CD4-positive, alpha-beta T cell treated with Interleukin-2 at 100 ng/mL for 4 hours (primary cell): Measurements from ENCODE around the gene VEZT.
"Not testable (repeated sequence)": the region's sequence is repeated elsewhere in the genome, so short reads cannot be mapped to it uniquely, and the experiment has no call there.

Source experiments
- DNase-seq: peaks from one replicate; pipeline ENCODE4 v3.0.0-alpha.2; 2020; ENCODE audit warnings: low spot score

Gene VEZT

GRCh38 chr12:95224202-95225170, 6.9 kb downstream of the VEZT start:
- no peak for DNase-seq

DNA sequence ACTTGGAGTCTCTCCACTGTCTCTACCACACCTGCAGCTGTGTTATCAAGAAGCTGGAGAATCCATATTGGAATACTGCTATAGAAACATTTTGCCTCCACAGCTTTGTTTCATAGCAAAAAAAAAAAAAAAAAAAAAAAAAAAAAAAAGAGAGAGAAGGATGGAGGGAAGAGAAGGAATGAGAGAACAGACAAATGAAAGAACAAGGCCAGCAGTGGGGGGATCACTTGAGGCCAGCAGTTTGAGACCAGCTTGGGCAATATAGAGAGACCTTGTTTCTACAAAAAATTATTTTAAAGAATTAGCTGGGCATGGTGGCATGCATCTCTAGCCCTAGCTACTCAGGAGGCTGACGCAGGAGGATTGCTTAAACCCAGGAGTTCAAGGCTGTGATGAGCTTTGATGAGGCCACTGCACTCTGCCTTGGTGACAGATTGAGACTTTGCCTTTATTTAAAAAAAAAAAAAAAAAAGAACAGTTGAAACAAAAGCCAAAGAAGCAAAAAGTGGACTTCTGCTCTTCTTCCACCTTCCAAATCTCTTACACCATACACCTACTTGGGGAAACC, 8.1 kb downstream of the VEZT start:
- no peak for DNase-seq

DNA sequence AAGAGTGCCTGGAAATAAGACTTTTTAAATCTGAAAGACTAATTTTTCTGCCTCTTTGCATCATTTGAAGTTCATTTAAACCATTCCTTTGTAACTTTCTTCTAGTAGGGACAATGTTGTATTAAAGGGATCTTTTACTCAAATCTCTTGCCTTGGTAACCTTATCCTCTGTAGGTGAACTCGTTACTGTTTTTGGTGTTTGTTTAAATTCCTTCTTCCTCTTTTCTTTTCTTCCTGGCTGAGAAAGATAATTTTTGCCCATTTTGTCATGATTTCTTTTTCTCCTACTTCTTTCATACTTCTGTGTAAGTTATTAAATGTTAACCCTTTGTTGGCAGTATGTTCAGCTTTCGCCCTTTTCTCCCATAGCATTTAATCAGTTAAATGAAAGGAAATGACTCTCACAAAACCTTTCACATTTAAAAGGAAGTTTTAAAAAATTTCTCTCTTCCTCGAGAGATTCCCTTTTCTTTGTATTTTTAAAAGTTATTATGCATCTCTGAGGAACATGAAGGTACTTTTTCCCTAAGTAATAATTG, 10.3 kb downstream of the VEZT start:
- DNase-seq, result no peak

GRCh38 chr12:95228617-95229016, 11.0 kb downstream of the VEZT start:
- no peak for DNase-seq

DNA sequence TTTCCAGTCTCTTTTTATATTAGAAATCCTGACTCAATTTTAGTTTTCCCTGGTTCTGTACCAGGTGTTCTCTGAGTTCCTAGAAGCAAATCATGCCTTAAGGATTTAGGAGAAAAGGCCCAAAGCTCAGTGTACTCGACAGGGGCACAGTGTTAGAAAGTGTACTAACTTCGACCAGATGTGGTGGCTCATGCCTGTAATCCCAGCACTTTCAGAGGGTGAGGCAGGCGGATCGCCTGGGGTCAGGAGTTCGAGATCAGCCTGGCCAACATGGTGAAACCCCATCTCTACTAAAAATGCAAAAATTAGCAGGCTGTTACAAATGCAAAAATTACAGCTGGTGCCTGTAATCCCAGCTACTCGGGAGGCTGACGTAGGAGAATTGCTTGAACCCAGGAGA, 12.0 kb downstream of the VEZT start:
- DNase-seq, result no peak

DNA sequence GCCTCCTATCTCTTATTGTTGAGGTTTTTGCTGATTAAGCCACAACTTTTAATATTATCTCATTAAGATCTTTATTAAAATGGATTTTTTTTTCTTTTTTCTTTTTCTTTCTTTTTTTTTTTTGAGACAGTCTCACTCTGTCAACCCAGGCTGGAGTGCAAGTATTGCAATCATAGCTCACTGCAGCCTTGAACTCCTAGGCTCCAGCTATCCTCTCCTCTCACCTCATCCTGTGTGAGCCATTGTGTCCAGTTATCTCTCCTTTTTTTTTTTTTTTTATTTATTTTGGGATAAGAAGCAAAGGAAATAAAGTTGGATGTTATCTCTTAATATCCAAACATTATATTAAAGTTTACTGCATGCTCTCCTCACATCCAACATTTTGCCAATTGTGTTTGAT, 12.7 kb downstream of the VEZT start:
- DNase-seq, result no peak

DNA sequence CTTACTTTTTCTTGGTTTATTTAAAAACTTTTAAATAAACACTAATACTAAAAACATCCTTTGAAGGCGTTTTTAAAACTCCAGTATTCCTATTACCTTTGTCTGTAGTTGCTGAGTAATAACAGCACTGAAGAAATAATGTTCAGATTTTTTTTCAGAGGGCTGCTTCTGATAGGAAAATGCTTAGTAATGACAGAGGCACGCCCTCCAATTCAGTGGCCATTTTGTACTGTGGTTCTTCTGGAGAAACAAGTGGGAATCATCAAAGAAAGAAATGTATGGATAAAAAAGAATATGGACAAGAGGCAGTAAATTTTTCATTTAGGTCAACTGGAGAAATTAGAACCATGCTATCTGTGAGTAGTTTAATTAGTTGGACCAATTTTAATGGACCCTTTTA, 13.6 kb downstream of the VEZT start:
- no peak for DNase-seq

- DNase-seq, result not testable (repeated sequence)
Observed at GRCh38 chr12:95234187-95234586, 16.6 kb downstream of the VEZT start.

DNA sequence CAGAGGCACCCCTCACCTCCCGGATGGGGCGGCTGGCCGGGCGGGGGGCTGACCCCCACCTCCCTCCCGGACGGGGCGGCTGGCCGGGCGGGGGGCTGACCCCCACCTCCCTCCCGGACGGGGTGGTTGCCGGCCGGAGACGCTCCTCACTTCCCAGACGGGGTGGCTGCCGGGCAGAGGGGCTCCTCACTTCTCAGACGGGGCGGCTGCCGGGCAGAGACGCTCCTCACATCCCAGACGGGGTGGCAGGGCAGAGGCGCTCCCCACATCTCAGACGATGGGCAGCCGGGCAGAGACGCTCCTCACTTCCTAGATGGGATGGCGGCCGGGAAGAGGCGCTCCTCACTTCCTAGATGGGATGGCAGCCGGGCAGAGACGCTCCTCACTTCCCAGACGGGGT, 18.0 kb downstream of the VEZT start:
- not testable (repeated sequence) for DNase-seq

DNA sequence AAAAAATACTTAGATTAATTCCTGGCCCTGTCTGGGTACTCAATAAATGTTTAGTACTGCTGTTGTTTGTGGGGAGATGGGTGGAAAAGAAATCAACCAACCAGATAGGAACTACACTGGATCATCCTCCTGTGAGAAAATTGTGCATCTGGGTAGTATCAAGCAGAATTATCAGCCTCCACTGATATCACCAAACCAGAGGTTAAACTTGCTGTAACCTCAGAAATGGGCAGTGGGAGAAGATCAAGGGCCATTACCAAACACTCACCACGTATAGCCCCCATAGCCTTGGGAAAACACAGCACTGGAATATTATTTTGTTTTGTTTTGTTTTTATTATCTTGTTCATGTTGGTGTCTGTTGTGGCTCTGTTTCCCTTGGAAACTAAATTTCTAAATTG, 19.7 kb downstream of the VEZT start:
- no peak for DNase-seq

DNA sequence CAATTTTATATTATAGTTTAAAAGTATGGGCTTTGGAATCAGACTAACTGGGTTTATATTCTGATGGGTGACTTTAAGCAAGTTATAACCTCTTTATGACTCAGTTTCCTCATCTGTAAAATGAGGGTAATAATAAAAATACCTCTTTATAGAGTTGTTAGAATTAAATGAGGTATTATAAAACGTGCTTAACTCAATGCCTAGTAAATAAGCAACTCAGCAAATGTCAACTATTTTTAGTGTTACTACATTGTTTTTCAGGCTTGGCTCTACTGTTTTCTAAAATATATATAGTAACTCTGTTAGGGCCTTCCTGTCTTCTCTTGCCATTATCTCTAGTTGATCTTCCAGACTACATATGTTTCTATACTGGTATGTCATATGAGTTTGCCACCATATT, 20.5 kb downstream of the VEZT start:
- no peak for DNase-seq

DNA sequence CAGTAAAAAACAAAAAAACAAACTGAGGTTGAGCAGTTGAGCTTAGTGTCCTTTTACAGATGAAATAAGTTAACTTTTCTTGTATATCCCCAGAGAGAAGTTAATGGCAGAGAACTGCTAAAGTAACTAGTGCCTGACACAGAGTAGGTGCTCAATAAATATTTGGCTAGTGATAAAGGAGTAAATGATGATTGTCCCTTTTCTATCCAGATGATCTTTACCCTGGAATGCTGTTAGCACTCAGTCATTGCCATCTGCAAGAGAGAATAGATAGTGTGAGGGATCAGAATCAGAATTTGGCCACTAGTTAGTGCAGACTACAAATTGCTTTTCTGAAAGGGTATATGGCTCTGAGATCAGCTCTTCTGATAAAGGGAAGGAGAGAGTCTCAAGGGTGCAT, 21.6 kb downstream of the VEZT start:
- no peak for DNase-seq

GRCh38 chr12:95239835-95240234, 22.2 kb downstream of the VEZT start:
- not testable (repeated sequence) for DNase-seq

DNA sequence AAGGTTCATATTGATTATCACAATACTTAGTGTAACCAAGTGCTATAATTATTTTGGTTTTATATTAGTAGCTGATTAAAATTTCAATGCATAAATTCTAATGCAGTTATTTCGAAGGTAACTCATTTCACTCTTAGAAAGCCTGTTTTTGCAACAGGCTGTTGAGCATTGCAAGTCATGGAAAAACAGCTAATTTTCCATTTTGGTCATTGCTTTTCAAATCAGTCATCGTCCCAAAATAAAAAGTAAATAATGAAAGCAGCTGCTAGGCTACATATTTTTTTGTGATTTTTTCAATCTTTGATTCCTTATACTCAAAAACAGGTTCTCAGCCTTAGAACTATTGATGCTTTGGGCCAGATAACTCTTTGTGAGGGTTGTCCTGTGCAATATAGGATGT, 22.9 kb downstream of the VEZT start:
- DNase-seq, result no peak

- DNase-seq, result not testable (repeated sequence)
Observed at GRCh38 chr12:95241138-95241537, 23.5 kb downstream of the VEZT start.

DNA sequence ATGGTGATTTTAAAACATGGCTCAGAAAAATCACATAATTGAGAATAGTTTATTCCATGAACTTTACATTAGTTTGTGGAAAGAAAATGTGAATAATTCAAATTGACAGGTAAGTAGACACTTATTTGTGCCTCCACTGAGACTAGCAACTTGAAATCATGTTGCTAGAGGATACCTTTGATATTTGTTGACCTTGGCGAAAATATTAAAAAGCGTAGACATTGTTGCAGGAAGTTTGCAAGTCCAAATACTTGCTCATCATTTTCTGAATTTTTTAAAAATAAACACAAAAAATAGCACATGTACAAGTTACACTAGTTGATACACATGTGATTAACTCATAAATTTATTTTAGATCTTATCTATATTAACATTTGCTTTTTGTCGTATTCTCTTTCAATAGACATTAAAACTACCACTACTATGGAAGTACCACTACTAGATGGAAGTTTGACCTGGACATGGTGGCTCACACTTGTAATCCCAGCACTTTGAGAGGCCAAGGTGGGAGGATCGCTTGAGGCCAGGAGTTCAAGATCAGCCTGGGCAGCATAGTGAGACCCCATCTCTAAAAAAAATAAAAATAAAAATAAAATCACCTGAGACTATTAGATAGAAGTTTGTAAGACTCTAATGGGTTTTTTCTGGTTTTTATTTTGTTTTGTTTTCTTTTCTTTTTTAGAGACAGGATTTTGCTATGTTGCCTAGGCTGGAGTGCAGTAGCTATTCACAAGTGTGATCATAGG, 24.3 kb downstream of the VEZT start:
- no peak for DNase-seq

GRCh38 chr12:95243497-95244183, 26.0 kb downstream of the VEZT start:
- no peak for DNase-seq

DNA sequence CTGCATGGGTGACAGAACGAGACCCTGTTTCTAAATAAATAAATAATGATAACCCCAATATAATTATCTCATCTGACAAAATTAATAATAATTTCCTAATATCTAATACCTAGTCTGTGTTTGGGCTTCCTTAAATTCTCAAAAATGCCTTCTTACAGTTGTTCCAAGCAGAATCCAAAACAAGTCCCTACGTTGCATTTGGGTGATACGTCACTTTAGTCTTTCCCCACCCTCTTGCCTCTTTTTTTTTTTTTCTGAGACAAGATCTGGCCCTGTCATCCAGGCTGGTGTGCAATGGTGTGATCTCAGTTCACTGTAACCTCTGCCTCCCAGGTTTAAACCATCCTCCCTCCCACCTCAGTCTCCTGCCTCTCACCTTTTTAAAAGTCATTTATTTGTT, 26.7 kb downstream of the VEZT start:
- no peak for DNase-seq

- no peak for DNase-seq
Observed at GRCh38 chr12:95248095-95248494, 30.5 kb downstream of the VEZT start.

DNA sequence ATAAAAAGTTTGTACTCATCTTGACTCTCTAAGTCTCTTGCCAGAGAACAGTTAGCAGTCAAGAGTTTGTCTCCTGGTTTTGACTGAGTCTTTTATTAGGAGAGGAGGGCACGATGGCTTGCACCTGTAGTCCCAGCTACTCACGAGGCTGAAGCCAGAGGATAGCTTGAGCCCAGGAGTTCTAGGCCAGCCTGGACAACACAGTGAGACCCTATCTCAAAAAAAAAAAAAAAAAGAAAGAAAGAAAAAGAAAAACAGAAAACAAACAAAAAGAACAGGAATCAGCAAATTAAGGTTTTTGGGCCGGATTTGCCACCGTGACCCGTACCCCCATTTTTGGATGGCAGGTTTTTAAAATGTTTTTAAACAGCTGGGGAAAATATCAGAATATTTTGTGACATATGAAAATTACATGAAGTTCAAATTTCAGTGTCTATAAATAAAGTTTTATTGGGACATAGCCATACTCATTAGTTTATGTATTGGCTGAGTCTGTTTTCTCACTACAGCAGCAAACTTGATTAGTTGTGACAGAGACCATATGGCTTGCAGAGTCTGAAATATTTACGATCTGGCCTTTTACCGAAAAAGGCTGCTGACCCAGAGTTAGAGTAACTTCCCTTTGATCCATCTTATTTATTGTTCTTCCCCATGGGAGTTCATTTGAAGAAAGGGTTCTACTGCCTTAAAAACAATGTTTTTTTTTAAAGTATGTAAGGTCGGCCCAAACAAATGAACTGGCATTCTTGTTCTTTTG, 31.2 kb downstream of the VEZT start:
- DNase-seq, result no peak

- no peak for DNase-seq
Observed at GRCh38 chr12:95253386-95253785, 35.8 kb downstream of the VEZT start.
